WERI-Rb-1 (cell line): ENCODE measurements around the gene C10orf120.
A peak's percentile ranks its signal among the peaks of the same experiment; 100 is the strongest.

Source experiments
- DNase-seq: peaks from one replicate; pipeline ENCODE4 v3.0.0-alpha.2; 2020
- H3K27ac ChIP-seq: fragments of 250-450 bp; sonication (Bioruptor Pico); 2 replicates; pipeline ENCODE4 v1.5.1; 2020; ENCODE audit warnings: mild to moderate bottlenecking, moderate library complexity
- H3K27me3 ChIP-seq: fragments of 250-450 bp; sonication (Bioruptor Pico); 2 replicates; pipeline ENCODE4 v1.5.1; 2021; ENCODE audit warnings: mild to moderate bottlenecking, low read depth, moderate library complexity; ENCODE audit not compliant: insufficient read depth, severe bottlenecking
- H3K36me3 ChIP-seq: fragments of 250-450 bp; sonication (Bioruptor Pico); 2 replicates; pipeline ENCODE4 v1.5.1; 2020; ENCODE audit warnings: mild to moderate bottlenecking, moderate library complexity
- H3K4me3 ChIP-seq: 2 replicates; pipeline ENCODE4 v1.5.1; 2011; ENCODE audit warnings: low read depth, mild to moderate bottlenecking, control low read depth, low read length
- H3K9me3 ChIP-seq: fragments of 250-450 bp; sonication (Bioruptor Pico); 2 replicates; pipeline ENCODE4 v1.5.1; 2021; ENCODE audit warnings: mild to moderate bottlenecking, moderate library complexity; ENCODE audit not compliant: severe bottlenecking
- TF ChIP-seq, protein P1 (sequence below): IDR thresholded peaks from 2 replicates; pipeline ENCODE4 v1.5.1; 2011; ENCODE audit warnings: low read depth, mild to moderate bottlenecking, control low read depth, inconsistent platforms, low read length

C10orf120 gene

GRCh38 chr10:122674781-122675180 lies 24.9 kb downstream of the C10orf120 start:
- Histone ChIP-seq H3K27me3 (peaks cover 80% of the 10 kb centered on the region), H3K4me3 (no peak overlapping the region), H3K36me3 (no peaks in the 10 kb centered on the region), H3K27ac (no peak overlapping the region), H3K9me3 (no peaks in the 10 kb centered on the region)
- TF ChIP-seq, protein P1, sequence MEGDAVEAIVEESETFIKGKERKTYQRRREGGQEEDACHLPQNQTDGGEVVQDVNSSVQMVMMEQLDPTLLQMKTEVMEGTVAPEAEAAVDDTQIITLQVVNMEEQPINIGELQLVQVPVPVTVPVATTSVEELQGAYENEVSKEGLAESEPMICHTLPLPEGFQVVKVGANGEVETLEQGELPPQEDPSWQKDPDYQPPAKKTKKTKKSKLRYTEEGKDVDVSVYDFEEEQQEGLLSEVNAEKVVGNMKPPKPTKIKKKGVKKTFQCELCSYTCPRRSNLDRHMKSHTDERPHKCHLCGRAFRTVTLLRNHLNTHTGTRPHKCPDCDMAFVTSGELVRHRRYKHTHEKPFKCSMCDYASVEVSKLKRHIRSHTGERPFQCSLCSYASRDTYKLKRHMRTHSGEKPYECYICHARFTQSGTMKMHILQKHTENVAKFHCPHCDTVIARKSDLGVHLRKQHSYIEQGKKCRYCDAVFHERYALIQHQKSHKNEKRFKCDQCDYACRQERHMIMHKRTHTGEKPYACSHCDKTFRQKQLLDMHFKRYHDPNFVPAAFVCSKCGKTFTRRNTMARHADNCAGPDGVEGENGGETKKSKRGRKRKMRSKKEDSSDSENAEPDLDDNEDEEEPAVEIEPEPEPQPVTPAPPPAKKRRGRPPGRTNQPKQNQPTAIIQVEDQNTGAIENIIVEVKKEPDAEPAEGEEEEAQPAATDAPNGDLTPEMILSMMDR: no peak
- DNase-seq: no peak

DNA sequence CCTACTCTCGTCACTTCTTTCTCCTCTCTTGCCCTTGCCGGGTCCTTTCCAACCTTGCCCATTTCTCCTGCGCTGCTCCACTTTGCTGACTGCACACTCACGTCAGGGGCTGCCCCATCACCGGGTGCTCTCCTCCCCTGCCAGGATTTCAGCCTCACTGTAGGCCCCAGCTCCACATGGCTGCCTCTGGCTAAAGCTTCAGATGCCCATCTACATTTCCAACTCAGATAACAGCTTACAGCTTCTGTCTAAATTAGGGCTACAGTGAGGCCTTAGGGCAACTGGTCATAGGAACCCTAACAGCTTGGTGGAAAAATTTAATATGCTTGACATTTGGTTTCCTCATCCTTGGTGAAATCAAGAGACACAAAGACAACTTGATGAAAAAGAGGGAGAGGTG lies 25.9 kb downstream of the C10orf120 start:
- TF ChIP-seq, protein P1: no peak
- Histone ChIP-seq H3K27me3 (peaks cover 81% of the 10 kb centered on the region), H3K36me3 (no peaks in the 10 kb centered on the region), H3K27ac (no peak overlapping the region), H3K9me3 (no peaks in the 10 kb centered on the region), H3K4me3 (no peak overlapping the region)
- DNase-seq: no peak

- Histone ChIP-seq H3K4me3 (no peak overlapping the region), H3K27ac (no peak overlapping the region), H3K9me3 (no peaks in the 10 kb centered on the region), H3K27me3 (peaks cover 81% of the 10 kb centered on the region), H3K36me3 (no peaks in the 10 kb centered on the region)
- TF ChIP-seq, protein P1: no peak
- no peak for DNase-seq
Measured at GRCh38 chr10:122673269-122673668, 26.4 kb downstream of the C10orf120 start.

DNA sequence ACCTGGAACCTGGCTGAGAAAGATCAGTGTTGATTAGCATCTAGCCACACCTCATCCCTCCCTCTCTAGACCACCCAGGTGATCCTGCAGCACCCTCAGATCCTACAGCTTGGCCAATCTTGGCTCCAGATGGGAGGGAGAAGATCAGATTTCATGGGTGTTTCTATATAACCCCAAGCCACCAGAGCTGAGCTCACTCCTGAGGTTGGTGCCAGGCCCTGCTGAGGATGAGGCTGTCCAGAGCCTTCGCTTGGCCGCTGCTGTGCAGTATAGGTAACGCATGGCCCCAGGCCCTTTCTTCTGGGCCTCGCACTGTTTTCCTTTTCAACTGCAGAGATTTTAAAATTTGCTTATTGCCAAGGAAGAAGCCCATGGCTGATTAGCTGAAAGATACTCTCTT lies 27.0 kb downstream of the C10orf120 start:
- no peak for DNase-seq
- TF ChIP-seq, protein P1: no peak
- Histone ChIP-seq H3K36me3 (no peaks in the 10 kb centered on the region), H3K27me3 (peaks cover 86% of the 10 kb centered on the region), H3K27ac (no peak overlapping the region), H3K4me3 (no peak overlapping the region), H3K9me3 (no peaks in the 10 kb centered on the region)

DNA sequence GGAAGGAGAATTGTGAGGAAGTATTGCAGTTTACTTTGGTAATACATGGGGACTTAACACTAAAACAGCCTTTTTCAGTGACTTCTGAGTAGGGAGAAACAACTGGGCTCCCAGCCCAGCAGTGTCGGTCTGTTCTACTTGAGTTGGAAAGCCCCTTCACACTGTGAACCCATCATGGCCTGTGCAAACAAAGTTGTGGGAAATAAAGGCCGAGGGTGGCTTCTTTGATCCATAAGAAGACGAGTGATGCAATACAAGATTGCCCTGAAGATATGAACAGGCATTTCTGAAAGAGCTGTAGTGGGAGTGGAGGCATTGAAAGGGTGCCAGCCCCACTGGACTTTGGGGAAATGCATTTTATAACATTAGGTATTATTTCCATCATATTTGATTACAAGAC lies 28.3 kb downstream of the C10orf120 start:
- no peaks in the 10 kb centered on the region for H3K36me3 ChIP-seq
- DNase-seq: no peak
- no peaks in the 10 kb centered on the region for H3K9me3 ChIP-seq
- TF ChIP-seq, protein P1: no peak
- H3K27ac ChIP-seq: no peak overlapping the region
- peaks cover 86% of the 10 kb centered on the region for H3K27me3 ChIP-seq
- no peak overlapping the region for H3K4me3 ChIP-seq

GRCh38 chr10:122669842-122670241 lies 29.8 kb downstream of the C10orf120 start:
- Histone ChIP-seq H3K9me3 (no peaks in the 10 kb centered on the region), H3K27ac (no peak overlapping the region), H3K36me3 (no peaks in the 10 kb centered on the region), H3K4me3 (no peak overlapping the region), H3K27me3 (peaks cover 90% of the 10 kb centered on the region)
- DNase-seq: no peak
- TF ChIP-seq, protein P1: 0 out of 2 replicates have a peak, but pooled peaks have one; percentile 10
